ENCODE measurements around the gene ESRRB. TPM values are rescaled to one million over a fixed set of nuclear protein-coding genes. Genes with fewer than 3 reads are reported as not detected.
A peak's percentile ranks its signal among the peaks of the same experiment; 100 is the strongest.

ESRRB gene
- total RNA-seq, 1 donor from 2014 or later, result not detected

- H3K4me3 ChIP-seq, result no peak overlapping the region
- no peaks in the 10 kb centered on the region for H3K27me3 ChIP-seq (ENCODE audit: low read depth)
- no peak overlapping the region for H3K27ac ChIP-seq
- DNase-seq, result no peak
- no peaks in the 10 kb centered on the region for H3K36me3 ChIP-seq
- H3K4me1 ChIP-seq, result no peaks in the 10 kb centered on the region
- no peak for TF ChIP-seq CTCF (IDR thresholded peaks at IDR 0.05)
- H3K9me3 ChIP-seq, result no peaks in the 10 kb centered on the region
- intact Hi-C loops (cut with DNase I), result no loop called here
- ATAC-seq, result no peak
These were observed 120.7 kb downstream of the ESRRB start for GRCh38 chr14:76496595-76496994.

- no peaks in the 10 kb centered on the region for H3K27me3 ChIP-seq (ENCODE audit: low read depth)
- H3K9me3 ChIP-seq, result no peaks in the 10 kb centered on the region
- no peak for ATAC-seq
- no peaks in the 10 kb centered on the region for H3K4me1 ChIP-seq
- DNase-seq, result no peak
- TF ChIP-seq CTCF (IDR thresholded peaks at IDR 0.05), result no peak
- intact Hi-C loops (cut with DNase I), result no loop called here
- no peak overlapping the region for H3K27ac ChIP-seq
- no peaks in the 10 kb centered on the region for H3K36me3 ChIP-seq
- no peak overlapping the region for H3K4me3 ChIP-seq
These were observed 121.9 kb downstream of the ESRRB start for GRCh38 chr14:76497550-76498462.

- H3K4me1 ChIP-seq, result no peaks in the 10 kb centered on the region
- TF ChIP-seq CTCF (IDR thresholded peaks at IDR 0.05), result no peak
- ATAC-seq (peak in 1 of 2 donors; percentile 24), DNase-seq (no peak)
- H3K4me3 ChIP-seq, result no peak overlapping the region
- H3K36me3 ChIP-seq, result no peaks in the 10 kb centered on the region
- H3K27ac ChIP-seq, result no peak overlapping the region
- H3K27me3 ChIP-seq (ENCODE audit: low read depth), result no peaks in the 10 kb centered on the region
- H3K9me3 ChIP-seq, result no peaks in the 10 kb centered on the region
- intact Hi-C loops (cut with DNase I), result no loop called here
These were observed 122.6 kb downstream of the ESRRB start for GRCh38 chr14:76498463-76498935.

- no peak overlapping the region for H3K27ac ChIP-seq
- H3K4me3 ChIP-seq, result no peak overlapping the region
- TF ChIP-seq CTCF (IDR thresholded peaks at IDR 0.05), result no peak
- no peaks in the 10 kb centered on the region for H3K9me3 ChIP-seq
- H3K4me1 ChIP-seq, result no peaks in the 10 kb centered on the region
- no peak for DNase-seq
- ATAC-seq, result peak in 1 of 2 donors; percentile 9
- intact Hi-C loops (cut with DNase I), result no loop called here
- H3K27me3 ChIP-seq (ENCODE audit: low read depth), result no peaks in the 10 kb centered on the region
- H3K36me3 ChIP-seq, result no peaks in the 10 kb centered on the region
These were observed 123.0 kb downstream of the ESRRB start for GRCh38 chr14:76498976-76499375.

- Histone ChIP-seq H3K9me3 (no peaks in the 10 kb centered on the region), H3K4me1 (no peaks in the 10 kb centered on the region), H3K4me3 (no peak overlapping the region), H3K36me3 (no peaks in the 10 kb centered on the region), H3K27me3 (ENCODE audit: low read depth) (no peaks in the 10 kb centered on the region), H3K27ac (no peak overlapping the region)
- TF ChIP-seq CTCF (IDR thresholded peaks at IDR 0.05), result no peak
- DNase-seq (no peak), ATAC-seq (no peak)
- intact Hi-C loops (cut with DNase I), result no loop called here
These were observed 123.5 kb downstream of the ESRRB start for GRCh38 chr14:76499399-76499798.
